Measurements from ENCODE around the gene ZG16.

Gene ZG16

DNA sequence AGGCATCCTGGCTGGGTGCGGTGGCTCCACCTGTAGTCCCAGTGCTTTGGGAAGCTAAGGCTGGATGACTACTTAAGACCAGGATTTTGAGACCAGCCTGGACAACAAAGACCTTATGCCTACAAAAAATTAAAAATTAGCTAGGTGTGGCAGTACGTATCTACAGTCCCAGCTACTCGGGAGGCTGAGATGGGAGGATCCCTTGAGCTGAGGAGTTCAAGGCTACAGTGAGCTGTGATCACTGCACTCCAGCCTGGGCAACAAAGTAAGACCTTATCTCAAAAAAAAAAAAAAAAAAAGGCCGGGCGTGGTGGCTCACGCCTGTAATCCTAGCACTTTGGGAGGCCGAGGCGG lies 48.3 kb downstream of the ZG16 start:
- DNase-seq, result no peak

DNA sequence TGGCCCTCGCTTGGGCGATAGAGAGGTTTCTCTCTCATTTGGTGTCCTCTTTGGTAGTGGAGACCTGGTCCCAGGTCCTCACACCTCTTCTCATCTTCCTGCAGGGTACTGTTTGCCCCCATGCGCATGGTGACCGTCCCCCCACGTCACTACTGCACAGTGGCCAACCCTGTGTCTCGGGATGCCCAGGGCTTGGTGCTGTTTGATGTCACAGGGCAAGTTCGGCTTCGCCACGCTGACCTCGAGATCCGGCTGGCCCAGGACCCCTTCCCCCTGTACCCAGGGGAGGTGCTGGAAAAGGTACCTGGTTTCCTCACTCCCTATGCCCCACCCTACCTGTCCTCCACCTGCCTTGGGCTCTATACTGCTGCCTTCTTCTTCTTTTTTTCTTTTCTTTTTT lies 52.7 kb downstream of the ZG16 start:
- no peak for DNase-seq

DNA sequence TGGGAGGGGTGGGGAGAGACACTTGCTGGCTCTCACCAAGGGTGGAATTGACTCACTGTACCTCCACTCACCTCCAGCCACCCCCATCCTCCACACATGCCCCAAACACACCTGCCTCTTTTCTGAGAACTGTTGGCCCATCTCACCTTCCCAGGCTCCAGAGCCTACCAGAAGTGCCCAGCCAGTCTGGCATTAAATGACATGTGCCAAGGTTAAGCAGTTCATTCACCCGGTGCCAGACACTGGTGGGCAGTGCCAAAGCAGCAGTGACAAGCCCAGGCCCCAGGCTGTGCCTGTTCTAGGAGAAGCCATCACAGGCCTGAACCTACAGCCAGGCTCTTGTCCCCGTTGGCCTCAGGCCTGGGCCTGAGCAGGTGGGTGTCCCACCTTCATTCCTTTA lies 53.4 kb downstream of the ZG16 start:
- DNase-seq, result no peak
